Measurements from ENCODE around the gene GPC1. TPM values are rescaled to one million over a fixed set of nuclear protein-coding genes. Genes with fewer than 3 reads are reported as not detected.

Gene GPC1
- total and polyA plus RNA-seq, 2 donors = 21.1 to 53.8 TPM

DNA sequence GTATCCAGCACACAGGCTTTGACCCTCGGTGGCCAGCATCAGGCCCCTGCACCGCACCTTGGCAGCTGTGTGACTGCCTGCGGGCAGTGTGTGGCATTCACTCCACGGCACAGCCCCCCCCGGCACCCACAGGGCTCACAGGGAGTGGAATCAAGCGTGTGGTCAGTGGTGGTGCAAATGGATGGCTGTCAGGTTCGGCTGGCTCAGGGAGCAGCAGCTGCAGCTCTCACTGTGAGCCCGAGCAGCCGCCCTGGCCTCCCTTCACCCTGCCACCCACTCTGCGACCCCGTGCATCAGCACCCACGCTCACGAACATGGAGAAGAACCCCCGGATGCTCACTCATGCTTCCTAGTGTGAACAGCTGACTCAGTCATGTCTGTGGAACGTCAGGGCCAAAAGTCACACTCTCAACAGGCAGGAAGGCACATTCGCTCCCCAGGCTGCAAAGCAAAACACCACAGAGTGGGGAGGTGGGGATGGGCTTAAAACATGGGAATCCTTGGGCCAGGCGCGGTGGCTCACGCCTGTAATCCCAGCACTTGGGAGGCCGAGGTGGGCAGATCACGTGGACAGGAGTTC is 41.5 kb upstream of the GPC1 start:
- 89% methylated on average over 21 of the region's 21 CpGs for WGBS
- DNase-seq (ENCODE audit: extremely low spot score) = no peak

DNA sequence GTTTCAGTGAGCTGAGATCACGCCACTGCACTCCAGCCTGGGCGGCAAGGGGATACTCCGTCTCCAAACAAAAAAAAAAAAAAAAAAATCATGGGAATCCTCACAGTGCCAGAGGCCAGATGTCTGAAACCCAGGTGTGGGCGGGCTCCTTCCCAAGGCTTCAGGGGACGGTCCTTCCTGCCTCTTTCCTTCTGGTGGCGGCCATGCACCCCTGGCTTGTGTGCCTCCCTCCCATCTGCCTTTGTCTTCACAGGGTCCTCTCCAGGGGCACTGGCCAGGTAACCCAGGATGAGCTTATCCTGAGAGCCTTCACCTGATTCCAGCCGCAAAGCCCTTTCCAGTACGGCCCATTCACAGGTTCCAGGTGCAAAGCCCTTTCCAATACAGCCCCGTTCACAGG is 40.9 kb upstream of the GPC1 start:
- Histone ChIP-seq H3K4me1 (ENCODE audit: insufficient read depth) (no peaks in the 10 kb centered on the region), H3K36me3 (ENCODE audit: insufficient read depth) (no peaks in the 10 kb centered on the region), H3K27ac (ENCODE audit: low read depth) (no peak overlapping the region), H3K4me3 (ENCODE audit: low read depth, low read length) (no peak overlapping the region)
- DNase-seq (ENCODE audit: extremely low spot score) = no peak
- 96% methylated on average over 9 of the region's 9 CpGs for WGBS

More for the DNA sequence above, 41.5 kb upstream of the GPC1 start:
- no peaks in the 10 kb centered on the region for H3K4me1 ChIP-seq (ENCODE audit: insufficient read depth)
- no peak overlapping the region for H3K4me3 ChIP-seq (ENCODE audit: low read depth, low read length)
- no peak overlapping the region for H3K27ac ChIP-seq (ENCODE audit: low read depth)
- no peaks in the 10 kb centered on the region for H3K36me3 ChIP-seq (ENCODE audit: insufficient read depth)

DNA sequence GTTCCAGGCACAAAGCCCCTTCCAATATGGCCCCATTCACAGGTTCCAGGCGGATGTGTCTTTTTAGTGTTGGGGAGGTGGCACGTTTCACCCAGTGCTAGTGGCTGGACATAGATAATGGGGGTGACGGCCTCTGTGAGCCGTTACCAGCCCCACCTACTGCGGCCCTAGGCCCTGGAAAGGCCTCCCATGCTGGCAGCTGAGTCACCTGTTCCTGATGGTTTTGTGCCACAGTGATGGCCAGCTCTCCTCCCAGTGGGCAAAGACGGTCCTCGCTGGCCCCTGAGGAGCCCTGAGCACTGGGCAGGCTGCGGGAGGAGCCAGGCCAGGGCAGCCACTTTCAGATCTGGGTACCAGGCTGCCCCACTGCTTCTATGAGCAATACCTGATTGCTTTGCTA is 40.0 kb upstream of the GPC1 start:
- no peaks in the 10 kb centered on the region for H3K36me3 ChIP-seq (ENCODE audit: insufficient read depth)
- H3K4me3 ChIP-seq (ENCODE audit: low read depth, low read length) = no peak overlapping the region
- H3K4me1 ChIP-seq (ENCODE audit: insufficient read depth) = no peaks in the 10 kb centered on the region
- WGBS = 94% methylated on average over 8 of the region's 8 CpGs
- no peak for DNase-seq (ENCODE audit: extremely low spot score)
- H3K27ac ChIP-seq (ENCODE audit: low read depth) = no peak overlapping the region

DNA sequence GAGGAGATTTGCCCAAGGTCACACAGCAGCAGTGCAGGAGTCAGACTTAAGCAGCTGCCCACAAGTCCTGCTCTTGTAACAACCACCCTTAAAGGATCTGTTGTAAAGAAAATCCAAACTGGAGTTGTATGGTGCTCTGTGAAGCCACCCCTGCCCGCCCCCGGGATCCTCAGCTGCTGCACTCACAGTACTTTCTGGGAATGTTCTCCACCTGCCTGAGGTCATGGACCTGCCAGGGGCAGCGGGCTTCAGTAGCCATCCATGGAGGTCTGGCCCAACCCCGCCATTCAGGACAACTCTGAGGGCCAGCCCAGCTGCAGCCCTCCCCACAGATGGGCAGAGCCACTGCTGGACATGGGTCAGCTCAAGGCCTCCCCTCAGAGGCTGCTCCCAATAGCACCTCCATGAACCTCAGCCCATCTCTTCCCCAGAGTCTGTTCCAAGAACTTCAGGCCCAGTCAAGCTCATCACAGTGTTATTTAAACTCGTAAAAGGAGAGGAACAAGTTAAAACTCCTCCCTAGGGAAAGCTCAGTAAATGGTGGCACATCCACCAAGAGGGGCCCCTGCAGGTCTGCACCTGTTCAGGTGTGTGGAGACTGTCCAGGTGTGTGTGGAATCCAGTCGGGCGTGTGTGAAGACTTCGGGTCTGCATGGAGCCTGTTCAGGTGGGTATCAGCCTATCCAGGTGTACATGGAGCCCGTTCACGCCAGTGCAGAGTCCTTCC is 39.4 kb upstream of the GPC1 start:
- H3K4me3 ChIP-seq (ENCODE audit: low read depth, low read length) = no peak overlapping the region
- WGBS = 92% methylated on average over 10 of the region's 10 CpGs
- DNase-seq (ENCODE audit: extremely low spot score) = peak; percentile 28
- H3K27ac ChIP-seq (ENCODE audit: low read depth) = no peak overlapping the region
- no peaks in the 10 kb centered on the region for H3K4me1 ChIP-seq (ENCODE audit: insufficient read depth)
- no peaks in the 10 kb centered on the region for H3K36me3 ChIP-seq (ENCODE audit: insufficient read depth)

DNA sequence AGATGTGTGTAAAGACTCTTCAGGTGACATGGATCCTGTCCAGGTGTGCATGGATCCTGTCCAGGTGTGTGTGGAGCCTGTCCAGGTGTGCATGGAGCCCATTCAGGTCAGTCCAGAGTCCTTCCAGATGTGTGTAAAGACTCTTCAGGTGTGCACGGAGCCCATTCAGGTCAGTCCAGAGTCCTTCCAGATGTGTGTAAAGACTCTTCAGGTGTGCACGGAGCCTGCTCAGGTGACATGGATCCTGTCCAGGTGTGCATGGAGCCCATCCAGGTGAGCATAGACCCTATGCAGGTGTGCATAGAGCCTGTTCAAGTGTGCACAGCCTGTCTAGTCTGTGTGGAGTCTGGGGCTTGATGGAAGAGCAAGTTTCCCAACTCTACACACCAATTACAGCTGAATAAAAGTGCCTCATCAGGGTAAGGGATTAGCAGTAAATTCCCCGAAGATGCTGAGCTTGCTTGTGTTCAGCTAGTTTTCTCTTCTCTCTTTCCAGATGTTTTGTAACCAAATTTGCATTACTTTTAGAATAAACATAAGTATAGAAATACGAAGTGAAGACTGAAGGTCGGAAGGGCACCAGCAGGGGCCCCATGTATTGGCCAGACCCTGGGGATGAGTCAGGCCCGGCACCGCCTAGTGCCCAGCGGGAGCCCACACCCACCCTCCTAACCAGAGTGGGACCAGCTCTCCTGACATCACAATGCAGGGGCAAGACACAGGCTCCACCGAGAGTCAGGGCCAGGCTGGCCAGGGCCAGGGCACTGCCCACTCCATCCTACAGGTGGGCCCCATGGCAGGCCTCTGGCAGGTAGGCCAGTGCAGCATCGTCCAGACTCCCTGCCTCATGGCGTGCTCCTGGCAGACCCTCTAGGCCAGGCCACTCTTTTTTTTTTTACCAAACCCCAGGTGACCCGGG is 38.6 kb upstream of the GPC1 start:
- Histone ChIP-seq H3K4me3 (ENCODE audit: low read depth, low read length) (no peak overlapping the region), H3K36me3 (ENCODE audit: insufficient read depth) (no peaks in the 10 kb centered on the region), H3K27ac (ENCODE audit: low read depth) (no peak overlapping the region), H3K4me1 (ENCODE audit: insufficient read depth) (no peaks in the 10 kb centered on the region)
- 89% methylated on average over 12 of the region's 12 CpGs for WGBS
- no peak for DNase-seq (ENCODE audit: extremely low spot score)

DNA sequence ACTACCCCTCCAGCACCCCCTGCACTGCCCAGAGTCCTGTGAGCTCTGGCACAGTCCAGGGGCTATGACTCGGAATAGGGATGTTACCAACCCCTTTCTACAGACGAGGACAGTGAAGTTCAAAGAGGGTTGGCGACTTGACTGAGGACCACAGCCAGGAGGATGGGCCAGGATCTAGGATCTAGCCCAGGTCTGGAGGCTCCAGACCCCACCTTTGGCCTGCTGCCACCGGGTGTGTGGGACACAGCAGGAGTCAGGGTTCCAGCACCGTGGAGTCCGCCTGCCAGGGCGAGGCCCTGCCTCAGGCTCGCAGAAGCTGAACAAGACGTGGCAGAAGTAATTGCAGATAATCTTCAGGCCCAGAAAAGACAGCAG is 37.9 kb upstream of the GPC1 start:
- Histone ChIP-seq H3K27ac (ENCODE audit: low read depth) (no peak overlapping the region), H3K4me1 (ENCODE audit: insufficient read depth) (no peaks in the 10 kb centered on the region), H3K36me3 (ENCODE audit: insufficient read depth) (no peaks in the 10 kb centered on the region), H3K4me3 (ENCODE audit: low read depth, low read length) (no peak overlapping the region)
- WGBS = 80% methylated on average over 9 of the region's 9 CpGs
- DNase-seq (ENCODE audit: extremely low spot score) = no peak

DNA sequence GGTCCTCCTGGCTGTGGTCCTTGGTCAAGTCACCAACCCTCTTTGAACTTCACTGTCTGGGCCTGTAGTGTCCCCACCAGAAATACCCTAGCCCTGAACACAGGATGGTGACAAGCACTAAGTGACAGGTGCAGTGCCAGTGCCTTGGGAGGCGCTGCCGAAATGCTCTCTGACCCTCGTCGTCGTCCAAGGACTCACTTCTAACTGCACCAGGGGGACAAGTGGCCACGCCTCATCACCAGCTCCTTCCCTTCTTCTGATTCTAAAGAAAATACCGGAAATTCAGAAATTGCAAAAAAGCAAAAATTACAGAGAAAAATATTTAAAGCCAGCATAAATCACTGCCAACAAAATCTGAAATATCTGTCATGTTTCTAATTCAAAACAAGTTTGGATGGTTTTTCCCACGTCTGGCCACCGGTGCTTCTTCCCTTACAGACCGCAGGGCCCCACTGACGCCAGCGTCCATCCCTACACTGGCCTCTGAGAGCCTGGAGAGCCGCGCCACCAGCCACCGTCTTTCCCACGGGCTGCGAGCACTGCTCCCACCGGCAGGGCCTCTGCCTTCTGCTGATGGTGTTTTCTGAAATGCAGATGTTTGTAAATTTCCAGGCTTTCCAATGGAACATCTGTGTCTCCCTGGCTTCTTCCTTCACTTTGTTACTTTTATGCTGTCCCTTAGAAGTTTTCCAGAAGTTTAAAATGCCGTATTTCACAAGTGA is 37.4 kb upstream of the GPC1 start:
- 66% methylated on average over 19 of the region's 19 CpGs for whole genome bisulfite sequencing
- H3K4me1 ChIP-seq (ENCODE audit: insufficient read depth) = no peaks in the 10 kb centered on the region
- no peak for DNase-seq (ENCODE audit: extremely low spot score)
- no peak overlapping the region for H3K27ac ChIP-seq (ENCODE audit: low read depth)
- no peaks in the 10 kb centered on the region for H3K36me3 ChIP-seq (ENCODE audit: insufficient read depth)
- no peak overlapping the region for H3K4me3 ChIP-seq (ENCODE audit: low read depth, low read length)

DNA sequence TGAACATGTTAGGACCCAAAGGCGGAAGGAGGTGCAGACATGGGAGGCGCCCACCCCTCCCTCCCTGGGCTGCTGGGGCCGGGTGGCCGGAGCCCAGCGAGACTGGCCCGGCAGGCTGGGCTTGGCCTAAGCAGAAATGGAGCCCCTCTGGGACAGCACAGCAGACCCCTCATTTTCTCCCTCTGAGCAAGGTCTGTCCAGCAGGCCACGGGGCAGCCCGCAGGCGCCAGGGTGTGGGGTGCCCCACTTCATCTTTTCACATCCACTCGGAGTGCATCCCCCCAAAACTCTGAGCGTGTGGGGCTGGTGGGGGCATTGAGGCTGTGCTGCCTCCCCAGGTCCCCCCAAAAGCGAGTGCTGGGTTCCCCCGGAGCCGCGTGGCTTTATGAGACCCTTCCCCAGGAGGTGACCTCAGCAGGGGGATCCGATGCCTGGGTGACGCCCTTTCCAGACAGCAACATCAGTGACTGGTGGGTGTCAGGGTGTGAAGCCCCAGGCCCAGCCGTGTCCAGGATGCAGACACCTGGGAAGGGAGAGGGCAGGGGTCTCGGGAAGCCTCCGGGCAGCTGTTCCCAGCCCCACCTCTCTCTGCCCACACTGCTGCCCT is 36.7 kb upstream of the GPC1 start:
- no peak for DNase-seq (ENCODE audit: extremely low spot score)
- H3K27ac ChIP-seq (ENCODE audit: low read depth) = no peak overlapping the region
- 76% methylated on average over 20 of the region's 20 CpGs for WGBS
- H3K4me3 ChIP-seq (ENCODE audit: low read depth, low read length) = no peak overlapping the region
- no peaks in the 10 kb centered on the region for H3K36me3 ChIP-seq (ENCODE audit: insufficient read depth)
- H3K4me1 ChIP-seq (ENCODE audit: insufficient read depth) = no peaks in the 10 kb centered on the region

DNA sequence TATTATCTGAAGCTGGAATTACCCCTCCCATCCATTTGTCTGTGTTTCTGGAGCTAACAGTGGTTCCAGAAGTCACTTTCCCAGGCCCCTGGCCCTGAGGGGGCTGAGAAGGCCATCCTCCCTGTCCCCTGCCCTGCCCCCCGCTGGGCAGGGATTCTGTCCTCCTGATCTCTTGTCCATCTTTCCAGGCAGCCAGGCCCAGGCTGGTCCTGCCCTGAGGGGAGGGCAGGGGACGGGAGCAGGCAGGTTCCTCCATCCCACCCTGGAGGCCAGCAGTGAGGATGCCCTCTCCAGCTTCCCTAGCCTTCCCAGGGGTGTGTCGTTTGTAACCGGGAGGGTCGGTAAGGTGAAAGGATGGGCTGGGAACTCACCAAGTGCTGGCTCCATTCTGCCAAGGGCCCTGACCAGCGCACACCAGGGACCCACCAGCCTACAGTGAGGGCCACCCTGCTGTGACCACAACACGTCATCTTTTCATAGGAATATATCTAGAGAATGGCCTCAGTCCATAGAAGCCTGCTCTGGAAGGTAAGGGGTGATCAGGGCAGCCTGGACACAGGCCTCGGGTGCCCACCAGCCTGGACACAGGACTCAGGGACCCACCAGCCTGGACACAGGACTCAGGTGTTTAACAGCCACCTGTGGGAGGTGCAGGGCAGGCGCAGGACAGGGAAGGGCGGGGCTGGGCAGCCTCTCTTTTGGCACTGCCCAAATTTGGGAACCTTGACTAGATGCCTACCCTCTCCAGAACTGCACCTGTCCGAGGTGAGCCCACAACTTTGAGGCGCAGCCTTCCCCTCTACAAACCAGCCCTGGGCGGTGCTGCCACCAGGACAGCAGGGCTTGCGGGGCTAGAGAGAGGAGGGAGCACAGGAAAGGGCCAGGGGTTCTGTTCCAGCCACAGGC is 35.8 kb upstream of the GPC1 start:
- Histone ChIP-seq H3K4me3 (ENCODE audit: low read depth, low read length) (no peak overlapping the region), H3K36me3 (ENCODE audit: insufficient read depth) (no peaks in the 10 kb centered on the region), H3K27ac (ENCODE audit: low read depth) (no peak overlapping the region), H3K4me1 (ENCODE audit: insufficient read depth) (no peaks in the 10 kb centered on the region)
- 94% methylated on average over 14 of the region's 14 CpGs for WGBS
- no peak for DNase-seq (ENCODE audit: extremely low spot score)

DNA sequence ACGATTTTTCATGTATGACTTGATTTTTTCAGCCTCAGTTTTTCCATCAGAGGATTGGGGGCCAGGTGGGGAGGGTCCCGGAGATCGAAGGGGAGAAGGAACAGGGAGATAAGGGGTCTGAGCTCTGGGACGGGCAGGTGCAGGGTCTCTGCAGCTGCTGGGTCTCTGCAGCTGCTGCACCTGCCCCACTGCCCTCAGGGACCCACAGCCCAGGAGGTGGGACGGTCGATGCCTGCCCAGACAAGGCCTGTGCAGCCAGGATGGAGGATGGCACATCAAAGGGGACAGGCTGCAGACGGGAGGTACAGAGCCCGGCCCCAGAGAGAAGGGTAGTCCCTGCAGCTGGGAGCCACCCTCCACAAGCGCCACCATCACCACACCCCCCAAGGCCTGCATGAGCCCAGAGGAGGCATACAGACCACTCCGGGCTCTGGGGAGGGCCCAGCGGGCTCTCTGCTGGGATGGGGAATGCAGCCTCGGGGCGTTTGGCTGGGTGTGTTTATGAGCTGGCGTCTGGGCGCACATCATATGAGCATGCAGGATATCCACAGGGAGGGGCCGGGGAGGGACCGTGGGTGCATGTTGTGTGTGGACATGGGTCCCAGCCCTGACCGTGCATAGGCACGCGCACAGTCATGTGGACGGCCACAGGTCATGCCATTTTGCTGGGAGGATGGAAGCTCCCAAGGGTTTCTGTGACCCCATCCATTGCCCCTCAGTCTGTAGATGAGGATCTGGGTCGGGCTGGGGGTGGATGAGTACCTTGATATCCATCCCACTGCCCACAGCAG is 34.9 kb upstream of the GPC1 start:
- Histone ChIP-seq H3K4me3 (ENCODE audit: low read depth, low read length) (no peak overlapping the region), H3K36me3 (ENCODE audit: insufficient read depth) (no peaks in the 10 kb centered on the region), H3K27ac (ENCODE audit: low read depth) (no peak overlapping the region), H3K4me1 (ENCODE audit: insufficient read depth) (no peaks in the 10 kb centered on the region)
- no peak for DNase-seq (ENCODE audit: extremely low spot score)
- 84% methylated on average over 22 of the region's 22 CpGs for WGBS

DNA sequence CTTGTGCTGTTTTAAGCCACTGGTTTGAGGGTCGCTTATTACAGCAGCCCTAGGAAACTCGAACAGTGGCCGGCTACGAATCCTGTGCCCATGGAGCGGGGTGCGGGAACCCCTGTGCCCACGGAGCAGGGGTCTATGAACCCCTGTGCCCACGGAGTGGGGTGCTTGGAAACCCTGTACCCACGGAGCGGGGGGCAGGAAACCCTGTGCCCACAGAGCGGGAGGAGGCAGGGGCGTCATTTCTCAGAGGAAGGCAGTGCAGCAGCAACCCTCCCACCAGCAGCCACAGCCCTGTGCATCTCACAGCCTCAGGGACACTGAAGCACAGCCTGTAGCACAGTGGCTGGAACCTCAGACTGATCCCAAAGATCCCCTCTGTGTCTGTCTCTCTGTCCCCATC is 34.2 kb upstream of the GPC1 start:
- Histone ChIP-seq H3K36me3 (ENCODE audit: insufficient read depth) (no peaks in the 10 kb centered on the region), H3K4me1 (ENCODE audit: insufficient read depth) (no peaks in the 10 kb centered on the region), H3K27ac (ENCODE audit: low read depth) (no peak overlapping the region), H3K4me3 (ENCODE audit: low read depth, low read length) (no peak overlapping the region)
- WGBS = 90% methylated on average over 12 of the region's 12 CpGs
- DNase-seq (ENCODE audit: extremely low spot score) = no peak
